G401 (cell line): ENCODE data around the gene TPK1. TPM values are rescaled to one million over a fixed set of nuclear protein-coding genes. Genes with fewer than 3 reads are reported as not detected.
A peak's percentile ranks its signal among the peaks of the same experiment; 100 is the strongest.

Experiments
- DNase-seq: peaks from one replicate; pipeline ENCODE4 v3.0.0-alpha.2; 2015; ENCODE audit warnings: low spot score
- in situ Hi-C: cut with HindIII; loops from 2 replicates; pipeline ENCODE4 v1.10.0; 2016; ENCODE audit warnings: low sequenced_read_pairs, mixed read lengths
- total RNA-seq: library from RNA; depleted of rRNA; stranded (reverse); fragments of >200 nt; shearing (Covaris generic); gene quantifications from 2 replicates; pipeline ENCODE4 v1.2.3, GENCODE V29; 2014

The TPK1 gene
- total RNA-seq, 1 experiment from 2014 or later: 1.6 TPM

- DNase-seq: peak; percentile 3
- in situ Hi-C loops: no loop called here
These were observed 165.6 kb downstream of the TPK1 start for GRCh38 chr7:144670218-144670617.

- in situ Hi-C loops: no loop called here
- no peak for DNase-seq
These were observed 167.3 kb downstream of the TPK1 start for GRCh38 chr7:144668503-144668902.

- DNase-seq: no peak
- in situ Hi-C loops: no loop called here
These were observed 170.0 kb downstream of the TPK1 start for GRCh38 chr7:144665689-144666381.

- in situ Hi-C loops: no loop called here
- DNase-seq: no peak
These were observed 176.6 kb downstream of the TPK1 start for GRCh38 chr7:144659211-144659610.

GRCh38 chr7:144656965-144657517 is 178.8 kb downstream of the TPK1 start:
- in situ Hi-C loops: no loop called here
- DNase-seq: no peak

- no peak for DNase-seq
- in situ Hi-C loops: no loop called here
These were observed 182.4 kb downstream of the TPK1 start for GRCh38 chr7:144653449-144653848.

- no peak for DNase-seq
- in situ Hi-C loops: no loop called here
These were observed 185.4 kb downstream of the TPK1 start for GRCh38 chr7:144650439-144650838.

GRCh38 chr7:144649120-144649519 is 186.7 kb downstream of the TPK1 start:
- in situ Hi-C loops: no loop called here
- no peak for DNase-seq

- DNase-seq: no peak
- in situ Hi-C loops: no loop called here
These were observed 194.3 kb downstream of the TPK1 start for GRCh38 chr7:144641389-144642044.

- DNase-seq: no peak
- in situ Hi-C loops: no loop called here
These were observed 203.1 kb downstream of the TPK1 start for GRCh38 chr7:144632724-144633123.

- in situ Hi-C loops: no loop called here
- no peak for DNase-seq
These were observed 206.3 kb downstream of the TPK1 start for GRCh38 chr7:144629598-144629997.

GRCh38 chr7:144629011-144629410 is 206.8 kb downstream of the TPK1 start:
- in situ Hi-C loops: no loop called here
- DNase-seq: no peak

GRCh38 chr7:144628176-144628575 is 207.7 kb downstream of the TPK1 start:
- no peak for DNase-seq
- in situ Hi-C loops: no loop called here

- in situ Hi-C loops: no loop called here
- DNase-seq: no peak
These were observed 213.1 kb downstream of the TPK1 start for GRCh38 chr7:144622745-144623144.

- DNase-seq: no peak
These were observed 229.6 kb downstream of the TPK1 start for GRCh38 chr7:144606261-144606660.

GRCh38 chr7:144596953-144597352 is 238.9 kb downstream of the TPK1 start:
- in situ Hi-C loops: no loop called here
- no peak for DNase-seq

More at GRCh38 chr7:144606261-144606660, 229.6 kb downstream of the TPK1 start:
- in situ Hi-C loops: no loop called here

GRCh38 chr7:144594580-144594979 is 241.3 kb downstream of the TPK1 start:
- DNase-seq: no peak
- in situ Hi-C loops: no loop called here

GRCh38 chr7:144588559-144589051 is 247.2 kb downstream of the TPK1 start:
- in situ Hi-C loops: no loop called here
- no peak for DNase-seq

- DNase-seq: no peak
- in situ Hi-C loops: no loop called here
These were observed 248.2 kb downstream of the TPK1 start for GRCh38 chr7:144587701-144588100.

- no peak for DNase-seq
- in situ Hi-C loops: no loop called here
These were observed 251.1 kb downstream of the TPK1 start for GRCh38 chr7:144584726-144585125.
